HG03469 (cell line): Measurements from ENCODE around the gene CFAP77.

Source experiments
- ATAC-seq: cut with Tn5 transposase; IDR thresholded peaks from one replicate; pipeline ENCODE4 v1.9.1; 2021; ENCODE audit warnings: mild to moderate bottlenecking, moderate library complexity, moderate number of reproducible peaks; ENCODE audit not compliant: unreplicated experiment

CFAP77 gene

GRCh38 chr9:132486706-132487350 is 76.8 kb downstream of the CFAP77 start:
- no peak for ATAC-seq

DNA sequence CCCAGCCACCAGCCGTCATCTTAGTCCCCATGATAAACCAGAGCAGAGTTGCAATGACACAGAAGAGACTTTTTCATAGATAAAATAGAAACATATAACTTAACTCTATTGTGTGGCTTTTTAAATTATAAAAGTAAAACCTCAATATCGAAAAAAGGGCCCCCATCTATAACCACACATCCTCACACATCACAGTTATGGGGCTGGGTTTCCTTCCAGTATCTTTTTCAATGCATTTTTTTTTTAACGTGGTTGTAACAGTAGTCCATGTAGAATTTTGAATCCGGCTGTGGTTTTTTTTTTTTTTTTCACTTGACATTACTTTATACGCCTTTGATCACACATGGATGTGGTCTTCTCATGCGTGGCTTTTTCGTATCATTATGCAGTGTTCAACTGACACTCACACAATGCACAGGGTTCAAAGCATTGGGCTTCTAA is 77.4 kb downstream of the CFAP77 start:
- no peak for ATAC-seq

GRCh38 chr9:132487980-132488535 is 78.0 kb downstream of the CFAP77 start:
- no peak for ATAC-seq

DNA sequence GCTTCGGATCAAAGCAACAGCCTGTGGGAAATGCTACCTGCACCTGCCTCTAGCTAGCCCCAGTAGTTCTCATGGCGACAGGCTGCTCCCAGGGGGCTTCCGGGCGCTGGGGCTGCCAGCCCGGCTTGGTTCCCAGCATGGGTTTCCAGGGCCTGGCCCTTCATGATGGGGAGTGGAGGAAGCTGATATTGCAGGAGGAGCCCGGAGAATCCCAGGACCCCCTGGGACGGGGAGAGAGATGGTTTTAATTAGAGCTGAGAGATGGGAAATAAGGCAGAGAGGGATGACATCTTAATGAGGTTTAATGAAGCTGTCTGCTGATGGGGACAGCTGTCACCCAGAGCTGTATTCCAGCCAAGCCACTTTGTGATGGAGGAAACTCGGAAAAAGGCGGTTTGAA is 78.6 kb downstream of the CFAP77 start:
- ATAC-seq: no peak

DNA sequence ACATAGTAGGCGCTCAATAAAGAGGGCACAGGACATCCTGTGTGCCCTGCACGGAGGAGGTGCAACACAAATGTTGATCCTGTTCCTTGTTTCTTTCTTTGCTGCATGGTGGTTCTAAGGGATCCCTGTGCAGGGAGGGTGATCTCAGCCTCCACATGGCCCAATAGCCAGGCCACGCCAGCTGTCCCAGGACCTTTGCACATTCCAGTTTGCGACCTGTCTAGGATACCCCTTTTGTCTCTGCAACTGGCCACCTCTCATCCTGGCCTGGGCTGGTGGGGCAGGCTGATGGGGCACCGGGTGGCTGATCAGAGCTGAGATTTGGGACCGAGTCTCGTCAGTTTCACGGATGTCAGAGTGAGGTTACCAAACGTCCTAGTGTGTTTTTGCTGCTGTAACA is 79.5 kb downstream of the CFAP77 start:
- no peak for ATAC-seq

- no peak for ATAC-seq
Observed at GRCh38 chr9:132494857-132495256, 84.8 kb downstream of the CFAP77 start.

GRCh38 chr9:132497731-132498130 is 87.7 kb downstream of the CFAP77 start:
- ATAC-seq: no peak

GRCh38 chr9:132498531-132499210 is 88.7 kb downstream of the CFAP77 start:
- ATAC-seq: no peak

DNA sequence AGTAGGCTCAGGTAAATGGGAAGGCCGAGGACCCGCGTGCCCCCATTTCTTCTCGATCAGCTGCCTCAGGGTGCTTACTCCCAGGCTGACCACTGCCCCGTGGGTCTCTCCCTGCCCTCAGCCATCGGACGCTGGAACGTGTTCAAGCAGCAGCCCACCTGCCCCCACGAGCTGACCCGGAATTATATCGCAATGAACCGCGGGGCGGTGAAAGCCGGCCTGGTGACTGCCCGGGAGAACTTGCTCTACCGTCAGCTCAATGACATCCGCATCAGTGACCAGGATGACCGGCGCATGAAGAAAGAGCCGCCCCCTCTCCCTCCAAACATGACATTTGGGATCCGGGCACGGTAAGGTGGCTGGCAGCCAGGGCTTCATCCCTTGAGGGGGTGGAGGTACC is 89.2 kb downstream of the CFAP77 start:
- no peak for ATAC-seq

- no peak for ATAC-seq
Observed at GRCh38 chr9:132500193-132500592, 90.2 kb downstream of the CFAP77 start.

- no peak for ATAC-seq
Observed at GRCh38 chr9:132502480-132502879, 92.5 kb downstream of the CFAP77 start.

GRCh38 chr9:132503116-132503515 is 93.1 kb downstream of the CFAP77 start:
- ATAC-seq: no peak

GRCh38 chr9:132504488-132504887 is 94.5 kb downstream of the CFAP77 start:
- ATAC-seq: no peak

DNA sequence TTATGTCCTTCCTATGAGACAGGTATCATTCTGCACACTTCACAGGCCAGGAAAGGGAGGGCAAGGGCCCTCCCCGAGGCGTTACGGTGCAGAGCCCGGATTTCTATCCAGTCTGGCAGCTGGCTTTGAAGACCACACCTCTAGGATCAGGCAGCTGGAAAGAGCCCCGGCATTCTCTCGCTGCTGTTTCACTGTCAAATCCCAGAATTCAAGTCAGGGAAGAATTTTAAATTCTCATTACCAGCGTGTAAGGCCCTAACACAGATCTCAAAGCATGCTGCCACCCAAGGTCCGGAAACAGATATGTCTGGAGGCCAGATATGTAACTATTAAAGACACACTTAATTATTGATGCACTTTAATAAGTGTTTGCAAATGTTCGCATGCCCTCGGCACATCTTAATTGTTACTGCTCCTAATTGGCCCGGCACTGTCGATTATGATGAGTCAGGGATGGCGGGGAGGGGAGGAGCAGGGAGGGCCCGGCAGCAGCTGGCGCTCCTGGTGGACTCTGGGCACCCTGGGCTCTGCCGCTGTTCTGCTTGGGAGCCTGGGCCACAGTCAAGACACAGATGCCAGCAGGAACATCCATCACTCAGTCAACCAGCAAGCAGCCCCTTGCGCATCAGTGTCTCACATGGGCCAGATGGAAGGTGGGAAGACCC is 96.1 kb downstream of the CFAP77 start:
- no peak for ATAC-seq

DNA sequence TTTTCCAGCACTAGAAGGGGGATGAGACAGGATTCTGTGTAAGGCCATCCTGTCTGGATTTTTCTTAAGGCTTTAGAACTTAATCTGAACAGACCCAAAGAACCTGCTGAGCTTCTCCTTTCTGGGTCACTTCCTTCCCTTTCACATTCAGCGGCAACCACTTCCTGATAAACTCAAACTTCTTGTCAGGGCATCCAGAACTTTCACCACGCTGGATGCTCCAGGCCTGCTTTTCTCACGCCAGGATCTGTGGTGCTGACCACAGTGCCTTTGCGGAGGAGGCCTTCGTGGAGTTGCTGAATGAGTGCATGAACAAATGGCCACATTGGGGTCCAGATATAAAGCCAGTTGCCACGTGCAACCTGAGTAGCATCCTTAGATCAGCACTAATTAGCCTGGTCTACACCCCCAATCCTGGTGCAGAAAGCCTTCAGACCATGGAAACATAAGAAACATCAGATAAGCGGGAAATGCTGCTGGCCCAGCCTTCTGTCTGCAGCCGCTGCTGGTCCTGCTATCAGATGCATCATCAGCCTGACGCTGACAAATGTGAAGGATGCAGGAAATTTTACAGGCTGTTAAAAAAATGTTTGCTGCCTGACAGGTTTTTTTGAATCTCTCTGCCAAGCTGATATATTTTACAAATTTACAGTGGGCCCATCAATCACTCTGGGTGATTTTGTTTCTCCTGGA is 97.1 kb downstream of the CFAP77 start:
- no peak for ATAC-seq

GRCh38 chr9:132507670-132508469 is 97.9 kb downstream of the CFAP77 start:
- no peak for ATAC-seq

DNA sequence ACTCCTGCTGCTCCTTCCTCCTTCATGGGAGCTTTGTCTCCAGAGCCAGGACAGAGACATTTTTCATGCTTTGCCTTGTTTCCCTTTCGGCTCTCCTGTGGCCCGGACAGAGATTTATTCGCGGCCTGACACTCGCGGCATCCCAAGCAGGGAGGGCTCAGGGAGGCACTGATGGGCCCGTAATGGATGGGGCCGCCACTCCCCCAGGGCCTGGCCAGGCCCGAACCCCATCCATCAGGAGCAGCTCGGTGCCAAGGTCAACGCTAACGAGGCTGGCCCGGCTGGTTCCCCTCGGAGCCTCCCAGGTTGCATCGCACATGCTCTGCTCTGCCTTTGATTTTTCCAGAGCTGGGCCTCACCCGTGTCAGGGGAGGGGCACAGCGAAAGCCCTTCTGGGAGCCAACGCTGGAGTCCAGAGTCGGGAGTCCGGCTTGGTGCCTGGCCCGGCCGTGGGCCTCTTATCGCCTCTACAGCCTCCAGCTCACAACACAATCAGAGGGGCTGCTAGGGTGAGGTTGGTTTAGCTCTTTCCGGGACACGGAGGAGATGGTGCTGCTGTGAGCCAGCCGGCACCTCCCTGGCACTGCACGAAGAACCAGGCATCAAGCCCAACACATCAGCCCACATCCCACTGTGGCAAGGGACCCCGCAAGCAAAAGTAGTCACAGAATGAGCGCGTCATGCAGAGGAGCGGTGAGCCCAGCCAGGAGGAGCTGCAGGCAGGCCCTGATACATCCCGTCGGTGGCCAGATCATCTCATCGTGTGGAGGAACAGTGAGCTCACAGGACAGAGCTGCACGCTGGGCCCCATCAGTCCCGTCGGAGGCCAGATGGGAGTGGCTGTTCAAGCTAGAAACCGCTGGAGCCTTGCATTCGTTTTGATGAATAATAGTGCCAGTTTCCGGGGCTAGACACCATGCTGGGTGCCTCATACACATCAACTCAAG is 100.2 kb downstream of the CFAP77 start:
- ATAC-seq: no peak

DNA sequence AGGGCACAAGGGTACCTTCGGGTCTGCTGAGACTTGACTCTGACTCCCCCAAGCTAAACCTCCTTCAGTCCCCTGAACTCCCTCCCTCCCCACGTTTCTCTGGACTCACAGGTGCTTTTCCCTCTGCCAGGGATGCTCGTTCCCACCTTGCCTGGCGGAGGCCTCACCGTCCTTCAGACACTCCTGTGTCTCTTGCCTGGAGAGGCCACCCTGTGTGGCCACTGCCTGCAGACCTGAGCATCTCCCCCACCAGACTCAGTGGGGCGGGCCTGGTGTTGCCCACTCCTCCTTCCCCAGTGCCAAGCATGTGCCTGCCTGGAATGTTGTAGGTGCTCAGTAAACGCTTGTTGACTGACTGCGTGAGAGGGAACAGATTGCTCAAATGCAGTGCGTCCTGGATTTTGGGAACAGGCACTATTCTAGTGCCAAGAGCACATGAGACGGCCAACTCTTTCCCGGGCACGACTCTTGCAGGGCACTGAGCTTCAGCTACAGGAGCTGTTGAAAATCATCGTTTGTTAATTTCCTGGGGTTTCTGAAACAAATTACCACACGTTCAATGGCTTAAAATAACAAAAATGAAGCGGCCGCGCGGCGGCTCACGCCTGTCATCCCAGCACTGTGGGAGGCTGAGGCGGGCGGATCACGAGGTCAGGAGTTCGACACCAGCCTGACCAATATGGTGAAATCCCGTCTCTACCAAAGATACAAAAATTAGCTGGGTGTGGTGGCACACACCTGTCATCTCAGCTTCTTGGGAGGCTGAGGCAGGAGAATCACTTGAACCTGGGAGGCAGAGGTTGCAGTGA is 101.4 kb downstream of the CFAP77 start:
- no peak for ATAC-seq
